ENCODE results near the gene ATP5F1E.

Gene ATP5F1E

DNA sequence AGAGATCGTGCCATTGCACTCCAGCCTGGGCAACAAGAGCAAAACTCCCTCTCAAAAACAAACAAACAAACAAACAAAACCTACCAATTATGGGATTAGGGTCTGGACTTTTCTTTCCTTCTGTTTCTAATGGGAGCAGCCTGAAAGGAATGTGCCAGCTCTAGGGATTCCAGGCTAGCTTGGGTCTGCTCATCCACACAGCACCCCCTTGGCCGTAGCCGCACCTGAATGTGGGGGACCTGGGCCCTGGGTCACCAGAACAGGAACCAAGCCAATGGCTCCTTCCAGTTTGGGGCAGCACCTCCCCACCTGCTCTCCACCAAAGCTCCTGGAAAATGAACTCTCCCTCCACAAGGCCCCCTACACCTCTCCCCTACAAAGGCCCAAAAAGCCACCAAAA is 31.8 kb downstream of the ATP5F1E start:
- no peak overlapping the region for H3K4me3 ChIP-seq (ENCODE audit: low read depth, low read length)
- in situ Hi-C loops (cut with HindIII; ENCODE audit: low sequenced_read_pairs), result no loop called here
- DNase-seq (ENCODE audit: low read depth), result no peak
- TF ChIP-seq, protein P1, sequence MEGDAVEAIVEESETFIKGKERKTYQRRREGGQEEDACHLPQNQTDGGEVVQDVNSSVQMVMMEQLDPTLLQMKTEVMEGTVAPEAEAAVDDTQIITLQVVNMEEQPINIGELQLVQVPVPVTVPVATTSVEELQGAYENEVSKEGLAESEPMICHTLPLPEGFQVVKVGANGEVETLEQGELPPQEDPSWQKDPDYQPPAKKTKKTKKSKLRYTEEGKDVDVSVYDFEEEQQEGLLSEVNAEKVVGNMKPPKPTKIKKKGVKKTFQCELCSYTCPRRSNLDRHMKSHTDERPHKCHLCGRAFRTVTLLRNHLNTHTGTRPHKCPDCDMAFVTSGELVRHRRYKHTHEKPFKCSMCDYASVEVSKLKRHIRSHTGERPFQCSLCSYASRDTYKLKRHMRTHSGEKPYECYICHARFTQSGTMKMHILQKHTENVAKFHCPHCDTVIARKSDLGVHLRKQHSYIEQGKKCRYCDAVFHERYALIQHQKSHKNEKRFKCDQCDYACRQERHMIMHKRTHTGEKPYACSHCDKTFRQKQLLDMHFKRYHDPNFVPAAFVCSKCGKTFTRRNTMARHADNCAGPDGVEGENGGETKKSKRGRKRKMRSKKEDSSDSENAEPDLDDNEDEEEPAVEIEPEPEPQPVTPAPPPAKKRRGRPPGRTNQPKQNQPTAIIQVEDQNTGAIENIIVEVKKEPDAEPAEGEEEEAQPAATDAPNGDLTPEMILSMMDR (IDR thresholded peaks at IDR 0.05; ENCODE audit: low read depth, low read length, missing control alignments), result no peak

DNA sequence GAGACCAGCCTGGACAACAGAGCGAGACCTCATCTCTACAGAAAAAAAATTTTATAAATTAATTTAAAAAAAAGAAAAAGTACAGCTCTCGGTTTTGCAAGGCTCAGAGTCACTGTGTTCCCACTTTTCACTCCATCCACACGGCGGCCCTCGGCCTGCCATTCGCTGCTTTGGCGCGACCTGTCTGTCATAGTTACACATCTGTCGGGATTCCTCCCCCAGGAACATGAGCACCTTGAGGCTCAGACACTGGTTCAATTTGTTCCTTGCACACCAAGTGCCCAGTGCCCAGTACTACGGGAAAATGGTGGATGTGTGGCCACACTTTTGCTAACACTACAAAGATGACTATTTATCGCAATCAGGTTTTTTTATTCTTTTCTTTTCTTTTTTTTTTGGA is 33.5 kb downstream of the ATP5F1E start:
- no peak overlapping the region for H3K4me3 ChIP-seq (ENCODE audit: low read depth, low read length)
- in situ Hi-C loops (cut with HindIII; ENCODE audit: low sequenced_read_pairs), result no loop called here
- DNase-seq (ENCODE audit: low read depth), result no peak
- TF ChIP-seq, protein P1 (IDR thresholded peaks at IDR 0.05; ENCODE audit: low read depth, low read length, missing control alignments), result no peak

DNA sequence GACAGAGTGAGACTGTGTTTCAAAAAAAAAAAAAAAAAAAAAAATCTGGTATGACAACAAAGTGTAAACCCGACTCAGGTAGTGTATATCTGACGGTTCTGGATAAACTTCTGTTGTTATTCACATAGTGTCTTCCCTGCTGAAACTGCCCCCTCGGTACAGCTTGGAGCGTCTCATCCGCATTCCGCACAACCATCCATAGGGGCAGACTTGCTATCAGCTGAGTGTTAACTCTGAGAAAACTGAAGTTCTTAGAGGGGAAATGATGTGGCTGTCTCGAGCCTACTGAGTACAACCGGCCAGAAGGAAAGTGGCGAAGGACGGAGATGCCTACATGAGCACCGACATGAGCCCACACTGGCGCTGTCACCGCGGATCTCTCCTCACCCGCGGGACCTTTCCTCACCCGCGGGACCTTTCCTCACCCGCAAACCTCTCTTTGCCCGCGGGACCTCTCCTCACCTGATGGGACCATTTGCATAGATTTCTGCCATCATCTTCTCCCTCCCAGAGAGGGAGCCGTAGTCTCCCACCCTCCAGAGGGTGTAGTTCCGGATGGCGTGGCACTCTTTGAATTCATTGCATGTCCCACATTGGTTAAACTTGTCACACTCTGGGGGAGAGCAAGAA is 34.9 kb downstream of the ATP5F1E start:
- H3K4me3 ChIP-seq (ENCODE audit: low read depth, low read length), result no peak overlapping the region
- in situ Hi-C loops (cut with HindIII; ENCODE audit: low sequenced_read_pairs), result no loop called here
- TF ChIP-seq, protein P1 (IDR thresholded peaks at IDR 0.05; ENCODE audit: low read depth, low read length, missing control alignments), result peak; percentile 9
- no peak for DNase-seq (ENCODE audit: low read depth)

DNA sequence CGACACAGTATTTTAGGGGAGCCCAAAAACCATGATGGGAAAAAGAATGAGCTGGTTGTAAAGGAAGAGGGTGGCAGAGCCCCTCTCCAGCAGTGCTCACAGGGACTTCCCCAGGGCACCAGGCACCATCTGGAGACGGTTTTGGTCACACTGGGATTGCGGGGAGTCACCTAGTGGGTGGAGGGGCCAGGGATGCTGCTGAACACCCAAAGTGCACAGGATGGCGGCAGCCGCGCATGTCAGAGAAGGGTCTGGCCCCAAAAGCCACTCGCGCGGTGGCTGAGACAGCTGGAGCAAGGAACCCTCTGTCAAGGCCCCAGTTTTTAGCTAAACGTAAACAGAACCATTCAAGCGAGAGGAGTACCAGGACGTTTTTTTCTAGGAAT is 35.9 kb downstream of the ATP5F1E start:
- no peak for DNase-seq (ENCODE audit: low read depth)
- TF ChIP-seq, protein P1 (IDR thresholded peaks at IDR 0.05; ENCODE audit: low read depth, low read length, missing control alignments), result no peak
- H3K4me3 ChIP-seq (ENCODE audit: low read depth, low read length), result no peak overlapping the region
- in situ Hi-C loops (cut with HindIII; ENCODE audit: low sequenced_read_pairs), result no loop called here

DNA sequence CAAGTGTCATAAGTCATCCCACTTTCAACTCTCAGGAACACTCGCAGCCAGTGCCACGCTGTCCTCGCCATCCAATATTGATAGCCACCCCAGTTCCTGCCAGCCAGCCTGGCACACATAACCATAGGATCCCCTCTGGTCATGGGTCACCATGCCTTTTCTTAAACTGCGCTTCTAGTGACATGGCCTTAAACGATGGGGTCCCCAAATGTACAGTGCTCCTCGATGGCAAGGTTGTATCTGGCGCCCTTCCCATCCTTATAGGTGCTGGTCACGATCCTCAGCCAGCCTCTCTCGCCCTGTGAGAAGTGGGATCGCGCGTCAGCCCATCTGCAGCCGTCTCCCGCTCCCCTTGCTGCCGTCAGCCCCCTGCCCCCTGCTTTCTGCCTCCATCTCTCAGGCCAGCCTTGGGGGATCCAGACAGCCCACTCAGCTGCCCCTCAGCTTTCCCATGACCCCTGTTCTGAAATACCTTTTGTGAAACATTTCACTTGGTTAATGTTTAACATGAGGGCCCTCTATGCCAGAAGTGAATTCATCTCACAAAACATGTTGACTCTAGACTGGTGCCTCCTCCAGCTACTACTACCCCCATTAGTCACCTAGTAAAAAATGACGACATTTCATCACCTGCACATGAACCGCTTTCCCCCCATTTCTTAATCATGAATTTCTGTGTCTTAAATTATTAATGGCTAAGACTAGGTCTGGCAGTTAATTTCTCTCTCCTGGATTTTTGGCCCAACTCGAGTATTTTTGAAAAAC is 36.5 kb downstream of the ATP5F1E start:
- DNase-seq (ENCODE audit: low read depth), result no peak
- TF ChIP-seq, protein P1 (IDR thresholded peaks at IDR 0.05; ENCODE audit: low read depth, low read length, missing control alignments), result no peak
- in situ Hi-C loops (cut with HindIII; ENCODE audit: low sequenced_read_pairs), result no loop called here

GRCh38 chr20:58994390-58995159 is 37.6 kb downstream of the ATP5F1E start:
- no peak overlapping the region for H3K4me3 ChIP-seq (ENCODE audit: low read depth, low read length)
- TF ChIP-seq, protein P1 (IDR thresholded peaks at IDR 0.05; ENCODE audit: low read depth, low read length, missing control alignments), result no peak
- in situ Hi-C loops (cut with HindIII; ENCODE audit: low sequenced_read_pairs), result no loop called here
- no peak for DNase-seq (ENCODE audit: low read depth)

More for the DNA sequence above, 36.5 kb downstream of the ATP5F1E start:
- H3K4me3 ChIP-seq (ENCODE audit: low read depth, low read length), result no peak overlapping the region
